LHCN-M2 (cell line): ENCODE results near the gene PCSK5. TPM values are rescaled to one million over a fixed set of nuclear protein-coding genes. Genes with fewer than 3 reads are reported as not detected.
"Not testable (repeated sequence)": the region's sequence is repeated elsewhere in the genome, so short reads cannot be mapped to it uniquely, and the experiment has no call there.

Experiments
- DNase-seq: peaks from one replicate; pipeline ENCODE4 v3.0.0-alpha.2; 2012; ENCODE audit warnings: low read depth
- total RNA-seq: library from RNA; depleted of rRNA; stranded (reverse); fragments of >200 nt; gene quantifications from 2 replicates; pipeline ENCODE4 v1.2.3, GENCODE V29; 2014

The PCSK5 gene
- total RNA-seq, 1 experiment from 2014 or later, result 11.9 TPM

DNA sequence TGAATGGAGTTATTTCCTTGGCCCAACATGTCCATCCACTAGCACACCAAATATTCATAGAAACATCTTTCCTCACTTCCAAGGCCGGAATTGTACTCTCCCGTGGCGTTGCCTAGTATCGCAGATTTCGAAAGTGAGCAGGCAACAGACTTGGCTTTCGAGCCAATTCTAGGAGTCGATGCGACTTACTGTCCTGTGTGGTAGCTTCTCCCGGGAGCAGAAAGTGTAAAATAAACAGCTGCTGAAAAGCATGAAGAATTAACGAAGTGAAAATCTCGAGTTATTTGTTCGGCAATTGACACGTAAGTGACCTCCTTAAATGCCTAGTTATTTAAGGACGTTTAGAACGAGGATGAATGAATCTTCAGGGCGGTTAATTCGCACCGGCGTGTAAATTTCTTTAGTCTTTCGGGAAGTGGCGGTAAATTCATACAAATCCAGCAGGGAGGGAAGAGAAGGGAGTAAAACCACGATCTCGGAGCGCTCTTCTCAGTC is 449 bp upstream of the PCSK5 start:
- DNase-seq, result peak; percentile 73

DNA sequence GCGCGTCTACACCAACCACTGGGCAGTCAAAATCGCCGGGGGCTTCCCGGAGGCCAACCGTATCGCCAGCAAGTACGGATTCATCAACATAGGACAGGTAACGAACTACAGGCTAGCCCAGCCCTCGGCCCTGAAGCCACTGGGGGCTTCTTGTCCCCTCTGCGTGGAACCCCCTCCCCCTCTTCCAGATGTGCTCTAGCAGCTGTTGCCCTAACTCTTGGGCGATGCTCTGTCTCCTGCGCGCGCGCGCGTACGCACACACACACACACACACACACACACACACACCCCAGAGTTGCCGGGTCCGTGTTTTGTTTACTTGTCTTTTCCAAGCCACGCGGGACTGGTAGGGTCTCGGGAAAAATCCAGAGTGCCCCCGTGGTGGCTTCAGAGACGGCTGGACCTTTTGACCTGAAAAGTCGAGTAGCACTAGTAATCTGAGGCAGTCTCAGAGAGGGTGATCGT is 836 bp downstream of the PCSK5 start:
- peak; percentile 51 for DNase-seq

GRCh38 chr9:75891771-75892215 is 1.3 kb downstream of the PCSK5 start:
- DNase-seq, result no peak

DNA sequence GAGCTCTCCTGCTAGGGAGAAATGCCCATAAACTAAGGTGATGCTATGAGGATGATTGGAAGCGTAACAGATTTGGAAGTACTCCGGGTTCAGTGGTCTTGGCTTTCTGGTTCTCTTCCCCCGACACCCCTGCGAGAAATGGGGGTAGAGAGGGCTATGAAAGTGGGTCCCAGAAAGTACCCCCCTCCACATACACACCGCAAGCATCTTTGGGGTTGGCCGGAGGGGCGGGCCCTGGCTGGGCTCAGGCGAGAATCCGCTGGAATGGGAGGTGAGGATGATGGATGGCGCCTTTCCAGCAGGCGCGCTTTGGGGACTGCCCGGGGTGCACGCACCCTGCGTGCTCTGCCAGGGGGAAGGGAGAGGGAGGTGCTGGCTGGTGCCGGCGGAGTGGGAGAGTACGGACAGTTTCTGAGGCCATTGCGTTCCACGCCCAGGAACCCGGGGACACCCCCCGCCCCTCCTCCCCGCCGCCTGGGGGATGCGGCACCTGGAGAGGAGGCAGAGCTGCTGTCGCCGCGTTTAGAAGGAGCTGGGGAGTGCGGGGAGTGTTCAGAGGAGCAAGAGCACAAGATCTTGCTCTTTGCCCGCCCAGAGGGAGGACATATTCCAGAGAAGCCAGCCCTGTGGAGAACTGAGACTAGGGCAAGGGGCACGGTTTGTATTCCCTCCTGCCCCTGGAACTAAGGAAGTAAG is 1.9 kb downstream of the PCSK5 start:
- DNase-seq, result peak; percentile 20

DNA sequence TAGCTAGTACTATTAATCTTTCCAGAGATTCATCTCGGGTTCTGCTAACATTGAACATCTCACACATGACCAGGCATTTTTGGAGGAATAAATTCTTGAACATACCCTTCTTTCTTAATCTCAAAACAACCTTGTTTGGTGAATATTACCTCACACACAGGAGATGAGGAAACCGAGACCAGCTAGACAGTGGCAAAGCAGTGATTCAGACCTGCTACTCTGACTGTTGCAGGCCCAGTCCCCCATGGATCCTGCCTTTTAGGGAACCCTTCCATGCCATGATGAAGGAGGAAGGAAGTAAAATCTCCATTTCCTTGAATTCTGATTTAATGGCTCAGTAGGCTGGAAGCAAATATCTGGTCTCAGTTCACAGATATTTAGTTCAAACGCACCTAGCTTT is 2.6 kb downstream of the PCSK5 start:
- DNase-seq, result no peak

DNA sequence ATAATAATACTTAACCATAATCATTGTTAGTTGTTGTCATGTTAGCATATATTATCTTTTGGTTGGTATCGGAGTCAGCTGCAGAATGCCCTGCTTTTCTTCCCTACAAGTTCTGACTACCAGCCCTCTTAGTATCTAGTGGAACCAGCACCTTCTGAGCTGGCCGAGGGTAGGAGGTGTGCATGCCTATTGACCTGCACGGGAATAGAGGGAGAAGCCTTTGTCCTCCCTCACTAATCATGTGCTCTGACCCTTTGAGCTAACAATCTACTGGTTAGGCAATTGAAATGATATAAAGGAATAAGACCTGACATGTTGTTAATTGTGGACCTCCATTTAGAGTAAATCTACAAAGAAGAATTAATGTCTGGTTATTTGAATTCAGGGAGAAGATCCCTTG is 4.1 kb downstream of the PCSK5 start:
- no peak for DNase-seq

DNA sequence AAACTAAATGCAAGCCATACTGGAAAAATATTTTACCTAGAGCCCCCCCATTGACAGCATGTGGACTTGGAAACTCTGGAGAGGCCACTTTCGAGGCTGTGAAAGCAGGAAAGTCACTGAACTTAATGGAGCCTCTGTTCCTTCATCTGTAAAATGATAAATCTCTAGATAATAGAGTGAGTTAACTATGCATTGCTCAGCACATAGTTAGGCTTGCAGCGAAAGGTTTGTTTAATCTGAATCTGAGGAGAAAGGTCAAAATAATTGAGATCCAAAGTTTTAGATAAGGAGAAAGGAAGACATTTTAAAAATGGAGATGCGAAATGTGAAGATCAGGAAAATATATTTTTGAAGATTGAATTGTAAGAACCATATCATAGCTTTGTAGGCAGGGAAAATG is 4.6 kb downstream of the PCSK5 start:
- DNase-seq, result no peak

DNA sequence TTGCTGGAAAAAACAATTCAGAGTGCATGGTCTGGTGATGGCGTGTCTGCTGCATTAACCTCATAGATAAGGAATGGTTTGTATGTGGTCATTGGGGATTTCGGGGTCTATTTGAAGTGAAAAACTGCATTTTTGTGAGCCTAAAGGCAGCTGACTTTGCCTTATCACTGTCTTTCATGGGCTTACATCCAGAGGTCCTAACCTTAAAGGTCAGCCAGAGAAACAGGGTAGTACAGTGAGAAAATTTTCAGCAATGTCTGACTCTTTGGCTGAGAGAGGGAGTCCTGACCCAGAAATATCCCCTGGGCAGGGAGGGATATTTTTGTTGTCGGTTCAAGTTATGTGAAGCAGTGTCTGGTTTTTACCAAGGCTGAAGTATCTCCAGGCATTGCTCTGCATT is 5.7 kb downstream of the PCSK5 start:
- no peak for DNase-seq

GRCh38 chr9:75900893-75901524 is 10.5 kb downstream of the PCSK5 start:
- DNase-seq, result not testable (repeated sequence)

DNA sequence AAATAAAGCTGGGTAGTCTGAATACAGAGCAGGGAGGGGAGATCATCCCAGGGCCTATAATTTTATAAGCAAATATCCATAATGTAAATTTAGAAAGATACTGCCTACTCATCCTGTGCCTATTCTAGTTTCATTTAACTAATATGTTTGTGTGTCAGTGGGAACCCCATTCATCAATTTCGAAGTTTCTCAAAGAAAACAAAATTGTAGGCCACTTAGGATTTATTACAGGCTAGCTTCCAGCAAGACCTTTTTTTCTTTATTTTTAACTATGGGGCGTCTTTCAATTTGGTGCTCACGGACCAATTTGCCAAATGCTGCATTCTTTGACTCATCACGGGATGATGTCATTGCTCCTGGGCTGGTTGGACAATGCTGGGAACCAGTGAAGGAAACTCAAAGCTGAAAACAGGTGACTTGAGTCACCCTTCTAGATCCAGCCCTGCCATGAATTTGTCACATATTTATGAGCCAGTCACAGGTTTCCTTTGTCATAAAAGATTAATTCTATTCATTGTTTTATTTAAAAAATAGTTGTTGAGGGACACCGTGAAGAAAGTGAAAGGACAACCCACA is 13.4 kb downstream of the PCSK5 start:
- DNase-seq, result peak; percentile 86

DNA sequence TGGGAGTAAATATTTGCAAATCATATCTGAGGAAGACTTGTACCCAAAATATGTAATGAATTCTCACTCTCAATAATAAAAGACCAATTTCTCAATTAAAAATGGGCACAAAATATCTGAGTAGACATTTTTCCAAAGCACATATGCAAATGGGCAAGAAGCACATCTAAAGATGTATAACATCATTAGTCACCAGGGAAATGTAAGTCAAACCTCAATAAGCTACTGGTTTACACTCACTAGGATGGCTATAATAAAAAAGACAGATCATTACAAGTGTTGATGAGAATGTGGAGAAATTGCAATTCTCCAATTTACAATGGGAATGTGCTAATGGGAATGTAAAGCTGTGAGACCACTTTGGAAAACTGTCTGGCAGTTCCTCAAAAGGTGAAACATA is 13.9 kb downstream of the PCSK5 start:
- DNase-seq, result no peak

DNA sequence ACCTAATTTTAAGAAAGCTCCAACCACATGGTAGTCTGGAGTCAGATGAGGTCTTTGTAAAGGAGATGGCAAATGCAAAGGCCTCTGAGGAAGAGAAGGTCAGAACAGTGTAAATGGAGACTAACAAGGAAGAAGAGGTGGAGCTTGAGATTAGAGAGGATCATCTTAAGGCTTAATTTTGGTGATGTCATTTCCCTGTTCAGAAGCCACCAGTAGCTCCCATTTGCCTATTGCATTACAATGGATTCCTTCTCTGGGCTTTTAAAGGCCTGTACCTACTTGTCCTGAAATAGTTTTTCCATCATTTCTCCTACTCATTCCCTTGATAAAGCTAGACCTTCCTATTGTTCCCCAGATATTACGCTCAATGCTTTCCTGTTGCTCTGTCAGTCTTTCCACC is 16.1 kb downstream of the PCSK5 start:
- no peak for DNase-seq

GRCh38 chr9:75907329-75907728 is 16.9 kb downstream of the PCSK5 start:
- no peak for DNase-seq

- DNase-seq, result no peak
These were observed 17.4 kb downstream of the PCSK5 start for GRCh38 chr9:75907923-75908322.

- peak; percentile 60 for DNase-seq
These were observed 19.3 kb downstream of the PCSK5 start for GRCh38 chr9:75909776-75910175.

- DNase-seq, result no peak
These were observed 20.3 kb downstream of the PCSK5 start for GRCh38 chr9:75910731-75911130.

DNA sequence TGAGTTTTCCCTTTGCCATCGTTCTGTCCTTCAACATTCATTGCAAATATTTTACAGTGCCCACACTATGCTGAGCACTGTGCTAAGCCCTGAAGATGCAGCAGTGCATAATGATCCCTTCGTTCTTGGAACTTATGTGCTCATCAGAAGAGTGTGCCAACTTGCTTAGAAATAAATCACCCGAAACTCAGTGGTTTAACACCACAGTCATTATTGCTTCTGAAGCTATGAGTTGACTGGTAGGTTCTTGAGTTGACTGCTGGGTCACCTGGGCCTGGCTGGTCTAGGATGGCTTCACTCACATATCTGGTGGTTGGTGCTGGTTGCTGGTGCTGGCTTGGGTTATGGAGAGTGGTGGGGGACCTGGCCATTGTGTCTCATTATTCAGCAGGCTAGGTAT is 20.9 kb downstream of the PCSK5 start:
- no peak for DNase-seq

DNA sequence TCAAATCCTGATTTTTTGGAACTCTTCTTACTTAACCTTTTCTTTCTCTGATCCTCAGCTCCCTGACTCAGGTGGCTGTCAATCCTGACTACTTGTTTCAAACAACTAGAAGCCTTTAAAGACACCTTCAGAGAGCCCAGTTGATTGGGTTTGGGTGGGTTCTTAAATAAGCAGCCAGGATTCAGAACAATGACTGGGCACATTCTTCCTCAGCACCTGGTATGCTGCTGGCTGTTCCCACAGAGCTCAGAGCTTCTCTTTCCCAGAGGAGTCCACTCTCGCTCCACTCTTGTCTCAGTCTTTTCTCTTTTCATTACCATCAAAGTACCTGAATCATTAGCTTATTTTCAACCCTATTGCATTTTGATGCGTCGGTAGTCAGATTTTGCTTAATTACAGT is 22.5 kb downstream of the PCSK5 start:
- no peak for DNase-seq

DNA sequence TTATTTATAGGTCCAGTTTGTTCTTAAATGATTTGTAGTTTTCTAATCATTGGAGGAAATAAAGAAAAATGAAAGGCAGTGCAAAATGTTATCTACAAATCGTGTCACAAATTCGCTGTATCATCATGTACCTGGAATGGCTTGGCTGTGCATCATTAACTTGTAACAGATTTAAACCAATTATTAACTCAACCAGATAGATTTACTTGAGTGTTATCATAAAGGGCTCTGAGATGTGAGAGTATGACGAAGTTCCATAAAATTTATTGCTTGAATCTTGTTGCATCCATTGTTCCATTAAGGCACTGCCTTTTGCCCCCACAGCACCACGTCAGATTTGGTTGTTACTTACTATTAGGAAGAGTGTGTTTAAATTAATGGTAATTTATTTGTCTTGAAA is 23.5 kb downstream of the PCSK5 start:
- DNase-seq, result no peak

- DNase-seq, result no peak
These were observed 24.5 kb downstream of the PCSK5 start for GRCh38 chr9:75914883-75915452.

DNA sequence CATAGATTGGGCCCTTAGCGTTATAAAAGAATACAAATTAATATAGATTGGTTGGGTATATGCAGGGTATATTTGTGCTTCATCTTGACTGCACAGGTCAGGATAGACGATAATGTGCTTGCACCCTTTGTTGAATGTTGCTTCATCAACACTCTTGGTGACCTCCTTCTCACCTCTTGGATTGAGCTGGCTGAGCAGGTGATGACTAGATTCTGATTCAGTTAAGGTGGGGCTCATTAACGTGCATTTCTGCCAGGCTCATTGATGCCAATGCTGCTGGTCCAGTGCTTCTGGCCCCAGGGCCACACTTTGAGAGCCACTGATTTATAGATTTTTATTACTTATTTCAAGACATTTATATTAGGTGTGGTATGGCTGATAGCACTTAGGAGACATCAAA is 27.7 kb downstream of the PCSK5 start:
- no peak for DNase-seq

DNA sequence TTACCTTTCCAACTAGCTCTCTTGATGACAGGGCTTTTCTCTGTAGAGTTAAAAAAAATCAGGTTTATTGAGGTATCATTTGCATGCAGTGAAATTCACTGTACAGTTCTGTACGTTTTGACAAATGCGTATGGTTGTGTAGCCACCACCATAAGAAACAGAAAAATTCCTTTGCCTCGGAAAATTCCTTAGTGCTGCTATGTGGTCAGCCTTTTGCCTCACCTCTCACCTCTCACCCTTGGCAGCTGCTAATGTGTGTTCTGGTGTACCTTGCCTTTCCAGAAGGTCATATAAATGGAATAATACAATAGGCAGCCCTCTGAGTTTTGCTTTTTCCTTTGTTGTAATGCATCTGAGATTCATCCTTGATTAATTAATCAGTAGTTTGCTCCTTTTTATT is 28.4 kb downstream of the PCSK5 start:
- no peak for DNase-seq
